Anterior cingulate cortex (tissue), 58 donors: Measurements from ENCODE around the gene PAPPA.
A peak's percentile ranks its signal among the peaks of the same experiment; 100 is the strongest.

Experiments
- DNase-seq, 58 donors: peaks; one replicate each; lab custom pipeline; 2025; lab: John Stamatoyannopoulos, UW

The PAPPA gene

GRCh38 chr9:116271991-116272390 is 118.4 kb downstream of the PAPPA start:
- DNase-seq = no peak

GRCh38 chr9:116274293-116274692 is 120.7 kb downstream of the PAPPA start:
- DNase-seq = no peak

- DNase-seq = no peak
Measured at GRCh38 chr9:116275418-116276195, 122.0 kb downstream of the PAPPA start.

- DNase-seq = no peak
Measured at GRCh38 chr9:116276196-116276493, 122.6 kb downstream of the PAPPA start.

- DNase-seq = no peak
Measured at GRCh38 chr9:116276651-116277121, 123.1 kb downstream of the PAPPA start.

- no peak for DNase-seq
Measured at GRCh38 chr9:116278326-116278725, 124.7 kb downstream of the PAPPA start.

GRCh38 chr9:116279230-116279629 is 125.6 kb downstream of the PAPPA start:
- no peak for DNase-seq

- DNase-seq = no peak
Measured at GRCh38 chr9:116280529-116280928, 126.9 kb downstream of the PAPPA start.

GRCh38 chr9:116282597-116282996 is 129.0 kb downstream of the PAPPA start:
- DNase-seq = no peak

- DNase-seq = no peak
Measured at GRCh38 chr9:116284518-116284917, 130.9 kb downstream of the PAPPA start.

GRCh38 chr9:116285320-116285719 is 131.7 kb downstream of the PAPPA start:
- no peak for DNase-seq

- no peak for DNase-seq
Measured at GRCh38 chr9:116286297-116286696, 132.7 kb downstream of the PAPPA start.

- no peak for DNase-seq
Measured at GRCh38 chr9:116287721-116288120, 134.1 kb downstream of the PAPPA start.

- no peak for DNase-seq
Measured at GRCh38 chr9:116288658-116289057, 135.1 kb downstream of the PAPPA start.

- DNase-seq = no peak
Measured at GRCh38 chr9:116297346-116297745, 143.8 kb downstream of the PAPPA start.

- peak in 5 of 58 donors; percentile 2 to 14 (median 11) for DNase-seq
Measured at GRCh38 chr9:116298249-116298648, 144.7 kb downstream of the PAPPA start.

GRCh38 chr9:116298878-116299391 is 145.3 kb downstream of the PAPPA start:
- DNase-seq = peak in 5 of 58 donors; percentile 1 to 10 (median 3)

- peak in 14 of 58 donors; percentile 1 to 39 (median 16) for DNase-seq
Measured at GRCh38 chr9:116300360-116300870, 146.8 kb downstream of the PAPPA start.

GRCh38 chr9:116303270-116303669 is 149.7 kb downstream of the PAPPA start:
- DNase-seq = no peak

GRCh38 chr9:116303886-116304538 is 150.4 kb downstream of the PAPPA start:
- no peak for DNase-seq

- no peak for DNase-seq
Measured at GRCh38 chr9:116304761-116305160, 151.2 kb downstream of the PAPPA start.

GRCh38 chr9:116308076-116308475 is 154.5 kb downstream of the PAPPA start:
- DNase-seq = no peak
